ENCODE measurements around the gene MDK.

MDK gene

DNA sequence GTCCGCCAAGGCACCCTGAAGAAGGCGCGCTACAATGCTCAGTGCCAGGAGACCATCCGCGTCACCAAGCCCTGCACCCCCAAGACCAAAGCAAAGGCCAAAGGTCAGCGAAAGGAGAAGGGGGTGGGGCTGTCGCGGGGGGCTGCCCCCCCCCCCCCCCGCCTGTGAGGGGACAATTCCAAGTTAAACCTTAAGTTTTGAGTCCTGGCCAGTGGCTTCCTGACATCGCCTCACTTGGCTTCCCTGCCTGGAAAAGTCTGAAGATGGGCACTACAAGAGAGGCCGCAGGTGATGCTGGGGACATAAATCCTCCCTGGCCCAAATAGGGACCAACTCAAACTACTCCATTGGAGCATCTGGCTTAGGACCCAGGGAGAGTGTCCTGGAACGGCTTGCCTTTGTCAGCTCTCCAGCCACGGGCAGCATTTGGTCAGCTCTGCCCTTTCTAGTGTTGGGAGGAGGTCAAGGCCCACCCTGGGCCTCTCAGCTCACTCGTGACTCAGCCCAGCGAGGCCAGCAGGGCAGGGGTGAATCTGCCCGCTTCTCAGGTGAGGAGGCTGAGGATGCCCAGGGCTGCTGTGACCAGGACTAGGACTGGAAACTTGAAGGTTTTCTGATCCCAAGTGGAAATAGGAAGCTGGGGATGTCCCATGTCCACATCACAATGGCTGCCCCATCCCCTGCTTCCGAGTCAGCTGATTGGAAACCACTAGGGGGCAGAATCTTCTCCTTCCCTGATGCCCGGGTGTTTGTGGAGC is 1.4 kb downstream of the MDK start:
- no peak for DNase-seq (ENCODE audit: low read depth)

DNA sequence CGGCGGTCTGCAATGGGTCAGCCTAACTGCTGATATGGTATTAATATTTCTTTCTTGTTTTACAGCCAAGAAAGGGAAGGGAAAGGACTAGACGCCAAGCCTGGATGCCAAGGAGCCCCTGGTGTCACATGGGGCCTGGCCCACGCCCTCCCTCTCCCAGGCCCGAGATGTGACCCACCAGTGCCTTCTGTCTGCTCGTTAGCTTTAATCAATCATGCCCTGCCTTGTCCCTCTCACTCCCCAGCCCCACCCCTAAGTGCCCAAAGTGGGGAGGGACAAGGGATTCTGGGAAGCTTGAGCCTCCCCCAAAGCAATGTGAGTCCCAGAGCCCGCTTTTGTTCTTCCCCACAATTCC is 1.9 kb downstream of the MDK start:
- no peak for DNase-seq (ENCODE audit: low read depth)

DNA sequence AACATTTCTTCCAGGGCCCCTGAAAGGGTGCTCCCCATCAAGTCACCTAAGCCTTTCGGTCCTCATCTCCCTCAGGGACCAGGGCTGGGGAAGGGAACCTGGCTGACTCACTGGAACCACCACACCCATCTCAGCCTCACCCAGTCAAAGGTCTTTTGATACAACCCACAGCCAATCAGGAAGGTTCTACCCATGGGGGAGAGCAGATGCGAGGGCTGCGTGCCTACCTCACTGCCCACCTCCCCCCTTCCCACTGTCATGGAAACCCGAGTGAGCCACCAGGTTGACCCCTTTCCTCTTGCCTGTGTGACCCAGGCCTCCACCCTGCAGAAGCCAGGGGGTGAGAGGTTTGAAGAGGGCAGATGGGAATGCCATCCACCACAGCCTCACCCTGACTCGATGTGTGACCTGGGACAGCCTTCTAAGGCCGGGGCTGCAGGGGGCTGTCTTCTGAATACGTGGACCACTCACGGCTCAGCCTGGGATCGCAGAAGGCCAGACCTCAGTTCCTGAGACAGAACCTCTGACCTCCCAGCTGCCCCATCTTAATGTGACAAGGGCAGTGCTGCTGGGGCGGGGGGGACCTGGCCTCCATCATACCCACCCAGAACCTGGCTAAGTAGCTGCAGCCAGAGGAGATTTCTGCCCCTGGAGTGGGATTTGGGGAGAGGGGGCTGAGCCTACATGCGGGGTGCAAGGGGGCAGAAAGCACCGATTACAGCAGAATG is 2.7 kb downstream of the MDK start:
- no peak for DNase-seq (ENCODE audit: low read depth)

DNA sequence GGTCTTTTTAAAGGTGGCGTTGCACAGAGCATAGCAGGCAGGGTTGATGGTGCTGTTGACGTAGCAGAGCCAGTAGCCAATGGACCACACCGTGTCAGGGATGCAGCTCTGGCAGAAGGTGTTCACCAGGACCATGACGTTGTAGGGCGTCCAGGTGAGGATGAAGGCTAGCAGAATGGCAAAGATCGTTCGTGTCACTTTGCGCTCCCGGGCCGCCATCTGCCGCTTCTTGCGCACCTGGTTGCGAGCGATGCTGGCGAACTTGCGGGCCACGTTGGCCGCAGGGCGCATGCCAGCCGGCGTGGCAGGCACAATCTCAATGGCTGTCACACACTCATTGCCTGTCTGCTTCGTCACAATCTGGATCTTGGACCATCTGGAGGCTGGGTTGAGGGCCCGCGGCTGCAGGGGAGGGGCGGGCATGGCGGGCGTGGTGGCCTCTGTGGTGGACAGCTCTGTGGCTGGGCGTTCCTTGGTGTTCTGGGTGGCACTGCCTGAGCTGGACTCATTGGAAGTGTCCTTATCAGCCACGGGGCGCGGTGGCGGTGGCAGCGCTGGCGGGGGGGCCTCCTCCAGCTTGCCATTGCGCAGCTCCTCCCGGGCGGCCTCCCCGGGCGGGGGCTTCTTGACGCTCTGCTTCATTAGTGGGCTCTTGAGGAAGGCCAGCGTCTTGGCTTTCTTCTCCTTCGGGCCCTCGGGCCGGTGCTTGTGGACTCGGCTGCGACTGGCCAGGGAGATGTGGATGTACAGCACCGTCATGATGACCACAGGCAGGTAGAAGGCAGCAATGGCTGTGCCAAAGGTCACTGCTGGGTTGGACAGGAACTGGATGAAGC is 3.9 kb downstream of the MDK start:
- no peak for DNase-seq (ENCODE audit: low read depth)

DNA sequence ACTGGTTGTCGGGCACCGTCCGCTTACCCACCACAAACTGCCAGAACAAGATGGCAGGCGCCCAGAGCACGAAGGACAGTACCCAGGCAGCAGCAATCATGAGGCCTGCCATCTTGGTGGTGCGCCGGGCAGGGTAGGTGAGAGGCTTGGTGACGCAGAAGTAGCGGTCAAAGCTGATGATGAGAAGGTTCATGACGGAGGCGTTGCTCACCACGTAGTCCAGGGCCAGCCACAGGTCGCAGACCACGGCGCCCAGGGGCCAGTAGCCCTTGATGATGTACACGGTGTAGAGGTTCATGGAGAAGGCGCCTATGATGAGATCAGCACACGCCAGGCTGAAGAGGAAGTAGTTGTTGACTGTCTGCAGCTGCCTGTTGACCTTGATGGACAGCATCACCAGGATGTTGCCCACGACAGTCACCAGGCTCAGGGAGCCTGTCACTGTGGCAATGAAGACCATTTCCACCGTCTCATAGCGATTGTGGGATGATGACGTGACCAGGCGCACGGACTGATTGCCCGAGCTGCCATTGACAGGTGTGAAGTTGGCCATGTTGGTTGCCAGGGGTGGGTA is 4.6 kb downstream of the MDK start:
- no peak for DNase-seq (ENCODE audit: low read depth)

DNA sequence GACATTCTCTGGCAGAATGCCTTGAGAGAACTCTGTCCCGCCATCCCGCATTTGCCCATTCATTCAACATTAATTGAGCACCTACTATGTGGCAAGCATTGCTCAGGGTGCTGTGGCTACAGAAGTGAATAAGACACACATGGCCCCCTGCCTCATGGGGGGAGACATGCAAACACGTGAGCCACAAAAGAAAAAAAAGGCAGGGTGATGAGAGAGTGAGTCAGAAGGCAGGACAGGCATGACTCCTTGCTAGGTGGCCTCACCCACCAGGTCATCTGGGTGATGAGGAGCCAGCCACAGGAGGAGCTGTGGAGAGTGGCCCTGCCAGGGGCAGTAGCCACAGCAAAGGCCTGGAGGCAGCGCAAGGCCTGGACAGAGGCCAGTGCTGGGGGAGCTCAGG is 5.2 kb downstream of the MDK start:
- no peak for DNase-seq (ENCODE audit: low read depth)

DNA sequence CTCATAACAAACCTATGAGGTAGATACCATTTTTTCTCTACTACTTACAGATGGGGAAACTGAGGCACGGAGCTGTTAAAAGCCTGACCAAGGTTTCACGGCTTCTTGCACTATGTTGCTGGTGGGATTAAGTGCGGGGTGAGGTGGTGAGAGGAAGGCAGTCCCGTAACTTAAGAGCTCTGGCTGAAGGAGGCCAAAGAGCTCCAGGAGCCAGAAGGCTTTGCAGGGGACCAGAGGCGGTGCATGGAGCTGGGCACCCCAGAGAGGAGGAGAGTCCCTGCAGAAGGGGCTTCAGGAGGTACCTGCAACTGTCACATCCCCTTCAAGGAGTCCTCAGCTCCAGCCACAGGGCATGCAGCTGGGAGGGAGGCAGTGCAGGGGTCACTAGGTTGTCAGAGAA is 6.0 kb downstream of the MDK start:
- no peak for DNase-seq (ENCODE audit: low read depth)

DNA sequence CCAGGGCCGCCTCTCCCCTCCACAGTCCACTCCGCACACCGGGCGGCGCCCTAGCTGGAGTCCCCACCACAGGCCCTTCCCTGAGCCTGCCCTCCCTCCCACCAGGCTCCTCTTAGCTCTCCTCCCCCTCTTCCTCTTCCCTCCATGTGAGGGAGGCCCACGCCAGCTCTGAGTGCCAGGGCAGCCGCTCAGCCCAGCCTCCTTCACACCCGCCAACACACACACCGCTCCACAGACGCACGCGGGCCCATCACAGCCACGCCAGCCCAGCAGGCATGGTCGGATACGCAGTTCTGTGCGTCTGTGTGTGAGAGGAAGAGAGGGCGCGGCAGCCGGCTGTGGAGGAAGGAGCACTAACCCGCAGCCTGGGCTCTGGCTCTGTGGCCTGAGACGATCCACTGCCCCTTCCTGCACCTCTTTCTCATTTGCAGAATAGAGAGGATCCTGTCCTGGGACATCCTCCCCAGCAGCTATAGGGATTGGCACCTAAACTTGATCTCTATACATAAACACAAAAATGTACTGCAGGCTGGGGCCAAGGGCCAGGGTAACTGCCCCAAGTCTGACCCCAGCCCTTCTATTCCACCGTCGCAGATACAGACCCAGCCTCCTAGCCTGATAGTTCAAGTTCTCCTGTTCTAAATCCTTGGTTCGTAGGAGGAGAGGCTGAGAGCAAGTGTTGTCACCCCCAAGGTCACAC is 6.6 kb downstream of the MDK start:
- no peak for DNase-seq (ENCODE audit: low read depth)

DNA sequence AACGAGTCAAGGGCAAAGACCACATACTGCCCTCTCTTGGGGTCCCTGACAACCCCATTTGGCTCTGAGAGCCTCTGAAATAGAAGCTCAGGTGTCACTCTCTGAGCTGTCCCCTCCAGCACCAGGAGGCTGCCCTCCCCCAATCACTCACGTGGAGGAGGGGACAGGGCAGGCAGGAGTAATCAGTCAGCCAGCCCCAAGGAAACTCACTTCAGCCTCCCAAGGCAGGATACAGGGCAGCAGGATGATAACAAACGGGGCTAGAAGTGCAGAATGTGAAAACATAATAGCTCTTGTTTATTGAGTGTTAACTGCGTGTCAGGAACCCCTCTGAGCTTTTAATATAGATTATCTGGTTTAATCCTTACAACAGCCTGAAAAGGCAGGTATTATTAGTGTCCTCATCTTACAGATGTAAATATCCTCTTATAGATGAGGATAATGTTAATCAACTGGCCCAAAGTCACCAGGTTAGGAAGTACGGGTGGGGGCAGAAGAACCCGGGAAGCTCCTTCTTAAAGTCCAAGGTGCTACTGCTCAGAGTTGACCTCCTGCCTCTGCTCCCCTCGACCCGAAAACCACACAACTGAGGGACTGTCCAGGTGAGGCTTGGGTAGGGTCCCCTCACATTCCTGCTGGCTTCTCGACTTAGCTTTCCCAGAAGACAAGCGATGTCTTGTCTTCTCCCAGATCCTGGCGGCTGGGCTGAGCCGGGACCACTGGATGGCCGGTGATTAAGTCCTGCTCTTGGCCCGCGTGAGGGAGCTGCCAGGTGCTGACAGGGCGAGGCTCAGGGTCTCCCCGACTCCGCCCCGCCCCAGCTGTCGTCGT is 7.4 kb downstream of the MDK start:
- DNase-seq (ENCODE audit: low read depth) = no peak

DNA sequence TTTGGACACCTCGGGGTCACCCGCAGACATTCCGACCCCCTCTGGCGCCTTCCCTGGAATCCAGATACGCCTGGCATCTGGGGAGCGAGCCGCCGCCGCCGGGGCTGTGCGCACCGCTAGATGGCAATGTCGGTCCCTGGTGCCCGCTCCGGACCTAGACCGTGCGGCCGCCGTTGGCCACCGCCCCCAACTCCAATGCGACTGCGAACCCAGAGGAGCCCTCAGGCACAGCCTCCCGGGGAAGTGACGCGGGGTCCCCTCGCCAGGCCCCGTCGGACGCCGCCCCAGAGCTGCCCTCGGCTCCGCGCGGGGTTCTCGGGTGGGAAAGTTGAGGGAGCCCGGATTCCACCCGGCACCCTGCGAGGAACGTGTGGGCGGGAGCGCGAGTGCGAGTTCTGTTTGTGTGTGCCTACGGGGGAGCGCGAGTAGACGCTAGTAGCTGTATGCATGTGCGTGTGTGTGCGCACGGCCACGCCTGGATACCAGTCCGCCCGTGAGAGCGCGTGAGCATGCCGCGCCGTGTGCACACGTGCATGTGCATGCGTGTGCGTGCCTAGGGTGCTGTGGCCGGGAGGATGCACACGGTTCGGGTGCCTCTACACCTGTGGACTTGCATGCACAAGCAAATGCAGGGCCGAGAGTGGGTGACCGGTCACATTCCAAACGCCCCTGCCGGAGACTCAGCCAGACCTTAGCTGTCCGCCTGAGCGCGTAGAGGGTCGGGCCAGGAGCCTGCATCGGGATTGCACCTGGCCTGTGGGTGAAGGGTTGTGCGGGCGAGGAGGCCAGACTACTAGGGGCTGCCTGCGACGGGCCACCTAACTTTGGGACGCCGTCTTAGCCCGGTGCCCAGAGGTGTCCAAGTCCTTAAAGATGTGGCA is 8.2 kb downstream of the MDK start:
- DNase-seq (ENCODE audit: low read depth) = no peak

DNA sequence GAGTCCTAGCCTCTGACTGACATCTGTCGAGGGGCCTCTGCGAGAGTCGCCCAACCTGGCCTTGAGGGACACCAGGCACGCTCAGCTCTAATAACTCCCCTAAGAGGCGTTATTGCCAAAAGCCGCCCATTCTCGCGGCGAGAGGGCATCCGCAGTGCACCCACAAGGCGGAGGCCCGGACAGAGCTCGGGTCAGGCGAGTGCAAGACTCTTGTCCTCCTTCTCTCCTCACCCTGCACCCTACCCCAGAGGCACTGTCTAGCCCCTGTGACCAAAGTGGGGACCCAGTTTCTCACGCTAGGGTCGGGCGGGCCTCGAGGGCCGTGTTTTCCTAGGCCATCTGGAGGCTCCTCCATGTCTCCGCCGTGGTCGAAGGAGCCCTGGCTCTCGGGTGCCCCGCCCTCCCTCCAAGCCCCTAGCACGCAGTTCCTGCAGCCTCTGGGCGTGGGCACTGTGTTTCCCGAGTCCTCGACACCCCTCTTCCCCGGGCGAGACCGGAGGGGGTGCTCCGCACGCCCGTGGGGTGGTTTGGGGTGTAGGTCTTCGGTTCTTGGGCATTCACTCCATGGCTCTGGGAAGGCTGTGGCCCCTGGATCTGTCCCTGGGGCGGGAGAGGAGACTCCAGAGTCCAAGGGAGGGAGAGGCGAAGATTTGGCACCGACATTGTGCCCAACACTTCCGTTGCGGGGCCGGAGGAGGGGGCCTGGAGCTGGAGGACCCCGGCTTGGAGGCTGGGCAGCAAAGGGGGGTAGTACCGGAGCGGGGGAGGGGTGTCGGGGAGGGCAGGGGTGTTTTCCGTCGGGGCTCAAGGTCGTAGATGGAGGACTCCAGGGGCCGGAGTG is 9.1 kb downstream of the MDK start:
- no peak for DNase-seq (ENCODE audit: low read depth)

DNA sequence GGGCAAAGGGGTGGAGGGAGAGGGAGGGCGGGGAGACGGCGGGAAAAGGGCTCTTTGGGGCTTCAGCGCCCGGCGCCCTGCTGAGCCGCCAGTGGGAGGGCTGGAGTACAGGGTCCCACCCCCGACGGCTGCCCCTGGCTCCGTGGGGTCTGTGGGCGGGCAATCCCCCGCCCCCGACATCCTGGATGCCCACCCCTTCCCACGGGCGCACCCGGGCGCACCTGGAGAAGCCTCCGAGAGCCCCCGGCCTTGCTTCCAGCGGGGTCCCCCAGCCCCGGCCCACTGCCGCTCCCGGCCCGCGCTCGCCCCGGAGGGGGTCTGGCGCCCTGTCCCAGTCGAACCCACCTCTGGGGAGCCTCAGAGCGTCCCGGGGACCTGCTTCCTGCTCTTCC is 9.7 kb downstream of the MDK start:
- no peak for DNase-seq (ENCODE audit: low read depth)

DNA sequence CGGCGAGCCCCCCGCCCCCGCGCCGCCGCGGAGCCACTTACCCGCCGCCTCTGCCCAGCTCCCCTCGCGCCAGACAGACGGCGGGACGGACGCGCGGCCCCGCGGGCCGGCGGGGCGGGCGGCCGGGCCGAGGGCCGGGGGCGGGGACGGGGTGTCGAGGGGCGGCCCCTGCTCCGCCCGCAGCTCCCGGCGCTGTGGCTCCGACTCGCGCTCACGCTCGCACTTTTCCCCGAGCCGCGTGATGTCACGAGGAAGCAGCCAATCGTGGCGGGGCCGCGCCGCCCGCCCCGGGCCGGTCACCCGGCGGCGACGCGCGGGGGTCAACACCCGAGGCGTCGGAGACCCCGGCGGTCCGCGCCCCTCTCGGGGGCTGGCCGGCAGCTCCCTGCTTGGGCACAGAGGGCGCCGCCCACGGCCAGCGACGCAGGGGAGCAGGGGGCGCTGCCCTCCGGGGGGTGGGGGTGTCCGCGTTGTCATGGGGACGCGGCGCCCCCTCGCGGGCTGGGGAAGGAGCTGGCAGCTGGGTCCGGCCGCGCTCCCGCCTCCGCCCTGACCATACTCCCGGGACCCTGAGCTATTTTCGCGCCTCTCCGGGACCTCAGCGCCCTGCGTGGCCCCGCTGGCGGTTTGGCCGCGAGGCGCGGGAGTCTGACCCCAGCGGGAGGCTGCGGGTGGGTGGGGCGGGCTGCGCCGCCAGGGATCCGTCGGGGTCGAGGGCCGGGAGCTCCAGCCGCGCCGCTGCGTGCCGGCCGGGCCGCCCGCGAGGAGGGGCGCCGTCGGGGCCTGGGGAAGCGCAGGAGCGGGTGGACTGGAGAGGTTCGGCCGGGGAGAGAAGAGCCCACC is 10.3 kb downstream of the MDK start, which contains the start of gene CHRM4:
CHRM4 (minus strand) TSS at position 199 of the 843 bp plus-strand sequence. CDS start 5,219 bp downstream, outside the sequence.
- no peak for DNase-seq (ENCODE audit: low read depth)

DNA sequence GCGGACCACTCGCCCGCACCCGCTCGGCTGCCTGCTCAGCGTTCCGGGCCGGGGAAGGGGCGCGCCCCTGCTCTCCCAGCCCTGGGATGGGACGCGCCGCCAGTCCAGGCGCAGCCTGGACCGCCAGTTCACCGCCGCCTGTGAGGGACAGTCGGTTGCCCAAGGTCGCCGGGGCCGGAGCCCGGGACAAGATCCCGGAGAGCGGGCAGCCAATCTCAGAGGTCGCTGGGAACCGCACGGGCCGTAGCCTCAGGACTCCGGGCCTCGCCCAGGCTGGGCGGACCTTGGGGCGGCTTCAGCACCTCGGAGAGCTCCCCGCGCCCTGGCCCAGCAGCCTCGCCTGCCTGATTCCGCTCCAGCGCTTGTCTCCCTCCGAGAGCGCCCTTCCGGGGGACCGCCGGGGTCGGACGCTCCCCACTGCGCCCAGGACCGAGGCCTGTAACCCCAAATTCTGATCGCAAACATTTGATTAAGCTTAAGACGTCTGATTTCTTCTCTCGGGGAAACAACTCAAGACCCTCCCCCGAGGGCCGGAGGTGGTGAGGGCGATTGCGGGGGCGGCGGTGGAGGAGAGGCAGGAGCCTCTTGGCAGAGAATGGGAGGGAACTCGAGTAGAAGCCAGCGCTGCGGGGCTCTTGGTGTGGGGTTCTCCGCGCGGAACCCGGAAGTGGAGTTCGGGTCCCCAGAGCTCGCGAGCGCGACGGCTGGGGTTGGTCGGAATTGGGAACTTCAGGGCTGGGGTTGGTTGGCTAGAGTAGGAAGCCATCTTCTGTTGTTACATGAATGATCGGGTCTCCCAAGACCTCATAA is 11.2 kb downstream of the MDK start:
- peak; percentile 57 for DNase-seq (ENCODE audit: low read depth)

DNA sequence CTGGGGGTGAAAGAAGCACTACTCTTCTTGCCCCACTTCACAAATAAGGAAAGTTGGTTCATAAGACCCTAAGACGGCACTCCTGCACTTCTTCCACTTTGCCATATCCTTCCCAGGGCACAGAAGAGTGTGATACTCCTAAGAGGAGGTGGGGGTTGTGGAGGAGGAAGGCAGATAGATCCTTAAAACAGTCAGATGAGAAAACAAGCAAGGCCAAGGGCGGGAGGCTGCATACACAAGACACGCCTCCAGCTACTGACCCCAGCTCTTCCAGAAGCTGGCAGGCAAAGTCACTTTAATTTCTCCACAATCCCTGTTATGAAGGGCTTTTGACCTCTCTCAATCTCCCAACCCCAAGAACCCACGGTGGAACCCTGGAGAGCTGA is 11.8 kb downstream of the MDK start:
- no peak for DNase-seq (ENCODE audit: low read depth)

DNA sequence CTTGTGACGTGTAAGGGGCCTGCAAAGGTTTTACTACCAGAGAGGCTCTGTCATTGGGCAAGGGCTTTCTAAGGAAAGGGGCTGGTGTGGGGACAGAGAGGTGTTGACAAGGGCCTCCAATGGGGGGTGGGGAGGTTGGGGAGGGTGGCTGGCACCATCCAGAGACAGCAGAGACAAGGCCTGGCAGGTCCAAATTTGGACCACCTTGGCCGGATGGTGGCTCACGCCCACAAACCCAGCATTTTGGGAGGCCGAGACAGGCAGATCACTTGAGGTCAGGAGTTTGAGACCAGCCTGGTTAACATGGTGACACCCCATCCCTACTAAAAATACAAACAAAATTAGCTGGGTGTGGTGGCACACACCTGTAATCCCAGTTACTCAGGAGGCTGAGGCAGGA is 12.3 kb downstream of the MDK start:
- DNase-seq (ENCODE audit: low read depth) = no peak

DNA sequence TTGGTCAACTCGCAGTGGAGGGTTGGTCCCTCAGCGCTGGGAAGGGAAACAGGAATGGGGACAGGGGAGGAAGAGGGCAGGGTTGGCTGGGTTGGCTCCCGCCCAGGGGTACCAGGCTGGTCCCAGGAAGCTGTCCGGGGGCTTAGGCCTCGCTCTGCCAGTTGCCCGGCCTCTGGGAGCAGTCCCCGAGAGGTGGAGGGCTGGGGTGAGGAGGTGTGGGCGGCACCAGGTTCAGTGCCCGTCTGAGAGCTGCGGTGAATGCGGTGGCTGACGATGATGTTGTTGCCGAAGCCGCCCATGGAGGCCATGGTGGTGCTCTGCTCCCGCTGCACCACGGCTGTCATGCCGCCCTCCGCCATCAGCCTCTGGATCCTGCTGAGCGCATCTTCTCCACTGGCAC is 16.1 kb downstream of the MDK start:
- no peak for DNase-seq (ENCODE audit: low read depth)

All from stimulated activated CD8-positive, alpha-beta memory T cell treated with anti-CD3 and anti-CD28 coated beads, Interleukin-12 subunit alpha, Interleukin-12 subunit beta, amount 100 ng/mL, for 4 hours (primary cell).